Breast epithelium (tissue), 4 donors: ENCODE measurements around the gene WFDC6. TPM values are rescaled to one million over a fixed set of nuclear protein-coding genes. Genes with fewer than 3 reads are reported as not detected.

Experiments used
- DNase-seq, 2 donors: peaks; one replicate each; pipeline ENCODE4 v3.0.0-alpha.2; 2019; ENCODE audit warnings: low spot score in 2 of 2
- H3K27ac ChIP-seq, 2 donors: fragments of 200-600 bp; sonication (generic) in 1 of 2; one replicate each; pipeline ENCODE4 v1.5.1; 2016 to 2019; ENCODE audit warnings: mild to moderate bottlenecking in 1 of 2
- H3K27me3 ChIP-seq, 2 donors: fragments of 200-600 bp; sonication (generic) in 1 of 2; one replicate each; pipeline versions ENCODE4 v1.5.1 to v1.6.0; 2017 to 2019; ENCODE audit warnings: control low read depth in 1 of 2, mild to moderate bottlenecking in 1 of 2
- H3K36me3 ChIP-seq: fragments of 200-600 bp; one replicate; pipeline ENCODE4 v1.5.1; 2019
- H3K4me1 ChIP-seq, 2 donors: fragments of 200-600 bp; sonication (generic); one replicate each; pipeline ENCODE4 v1.5.1; 2016 to 2019; ENCODE audit warnings: control low read depth in 1 of 2
- H3K4me3 ChIP-seq, 3 donors: fragments of 200-600 bp; sonication (generic); 1 replicate in 2 of 3; 2 replicates in 1 of 3; pipeline ENCODE4 v1.5.1; 2016 to 2019; ENCODE audit warnings: mild to moderate bottlenecking in 3 of 3, moderate library complexity in 2 of 3
- H3K9me3 ChIP-seq, 2 donors: fragments of 200-600 bp; sonication (generic) in 1 of 2; one replicate each; pipeline ENCODE4 v1.5.1; 2016 to 2019; ENCODE audit warnings: control low read depth in 1 of 2
- POLR2A ChIP-seq: fragments of 450-650 bp; IDR thresholded peaks from one replicate; pipeline ENCODE4 v1.6.1; 2016; ENCODE audit warnings: antibody characterized with exemption, mild to moderate bottlenecking, moderate library complexity
- POLR2AphosphoS5 ChIP-seq, 3 donors: sonication (generic); formaldehyde crosslinking; IDR thresholded peaks; one replicate each; pipeline ENCODE4 v1.6.1; 2017; ENCODE audit warnings: antibody characterized with exemption in 3 of 3
- intact Hi-C: fragments of 100-400 bp; cut with DNase I; formaldehyde crosslinking; loops from one replicate; pipeline ENCODE4 v1.15.1; 2023; ENCODE audit warnings: low total_unique reads
- total RNA-seq, 3 donors: library from RNA; depleted of rRNA; stranded (reverse); fragments of >200 nt; gene quantifications; one replicate each; pipeline ENCODE4 v1.1.0, GENCODE V29; 2016
- TF ChIP-seq, protein P1 (sequence below), 3 donors: fragments of 450-650 bp; IDR thresholded peaks; one replicate each; pipeline ENCODE4 v1.5.1; 2016 to 2017; ENCODE audit warnings: antibody characterized with exemption in 3 of 3, mild to moderate bottlenecking in 3 of 3, moderate library complexity in 3 of 3

Gene WFDC6
- total RNA-seq, 3 donors from 2014 or later: not detected

DNA sequence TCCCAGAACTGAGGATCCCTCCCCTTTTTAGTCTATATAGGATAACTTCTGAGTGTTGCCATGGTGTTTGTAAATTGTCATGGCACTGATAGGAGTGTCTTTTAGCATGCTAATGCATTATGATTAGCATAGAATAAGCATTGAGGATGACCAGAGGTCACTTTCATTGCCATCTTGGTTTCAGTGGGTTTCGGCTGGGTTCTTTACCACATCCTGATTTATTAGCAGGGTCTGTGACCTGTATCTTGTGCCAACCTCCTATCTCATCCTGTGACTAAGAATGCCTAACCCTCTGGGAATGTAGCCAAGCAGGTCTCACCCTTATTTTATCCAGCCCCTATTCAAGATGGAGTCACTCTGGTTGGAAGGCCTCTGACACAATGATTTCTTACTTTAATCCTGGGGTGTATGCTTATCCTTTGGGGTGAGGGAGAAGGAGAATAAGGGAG, 50.2 kb downstream of the WFDC6 start:
- no peaks in the 10 kb centered on the region for H3K27me3 ChIP-seq
- intact Hi-C loops: no loop called here
- no peaks in the 10 kb centered on the region for H3K36me3 ChIP-seq
- H3K4me1 ChIP-seq: no peaks in the 10 kb centered on the region
- no peak for TF ChIP-seq POLR2AphosphoS5 (IDR thresholded peaks at IDR 0.05)
- no peak for TF ChIP-seq POLR2A
- TF ChIP-seq, protein P1, sequence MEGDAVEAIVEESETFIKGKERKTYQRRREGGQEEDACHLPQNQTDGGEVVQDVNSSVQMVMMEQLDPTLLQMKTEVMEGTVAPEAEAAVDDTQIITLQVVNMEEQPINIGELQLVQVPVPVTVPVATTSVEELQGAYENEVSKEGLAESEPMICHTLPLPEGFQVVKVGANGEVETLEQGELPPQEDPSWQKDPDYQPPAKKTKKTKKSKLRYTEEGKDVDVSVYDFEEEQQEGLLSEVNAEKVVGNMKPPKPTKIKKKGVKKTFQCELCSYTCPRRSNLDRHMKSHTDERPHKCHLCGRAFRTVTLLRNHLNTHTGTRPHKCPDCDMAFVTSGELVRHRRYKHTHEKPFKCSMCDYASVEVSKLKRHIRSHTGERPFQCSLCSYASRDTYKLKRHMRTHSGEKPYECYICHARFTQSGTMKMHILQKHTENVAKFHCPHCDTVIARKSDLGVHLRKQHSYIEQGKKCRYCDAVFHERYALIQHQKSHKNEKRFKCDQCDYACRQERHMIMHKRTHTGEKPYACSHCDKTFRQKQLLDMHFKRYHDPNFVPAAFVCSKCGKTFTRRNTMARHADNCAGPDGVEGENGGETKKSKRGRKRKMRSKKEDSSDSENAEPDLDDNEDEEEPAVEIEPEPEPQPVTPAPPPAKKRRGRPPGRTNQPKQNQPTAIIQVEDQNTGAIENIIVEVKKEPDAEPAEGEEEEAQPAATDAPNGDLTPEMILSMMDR (IDR thresholded peaks at IDR 0.05): no peak
- no peak overlapping the region for H3K4me3 ChIP-seq
- H3K27ac ChIP-seq: no peak overlapping the region
- H3K9me3 ChIP-seq: no peaks in the 10 kb centered on the region
- no peak for DNase-seq

DNA sequence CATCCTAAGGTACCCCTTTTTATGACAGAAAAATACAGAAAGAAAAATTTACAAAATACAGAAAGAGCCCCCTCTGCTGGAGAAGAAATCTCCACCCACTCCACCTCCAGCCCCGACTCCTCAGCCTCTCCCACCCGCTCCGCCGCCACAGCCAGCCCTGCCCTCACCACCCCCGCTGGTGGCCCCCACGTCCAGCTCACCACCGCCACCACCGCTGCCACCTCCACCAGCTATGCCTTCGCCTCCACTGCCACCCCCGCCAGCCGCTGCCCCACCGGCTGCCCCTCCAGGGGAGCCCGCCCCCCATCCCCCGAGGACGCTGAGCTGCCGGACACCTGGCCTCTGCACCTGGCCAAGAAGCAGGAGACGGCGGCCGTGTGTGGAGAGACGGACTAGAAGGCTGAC, 52.0 kb downstream of the WFDC6 start:
- Histone ChIP-seq H3K4me3 (no peak overlapping the region), H3K27me3 (no peaks in the 10 kb centered on the region), H3K4me1 (no peaks in the 10 kb centered on the region), H3K36me3 (no peaks in the 10 kb centered on the region), H3K27ac (no peak overlapping the region), H3K9me3 (no peaks in the 10 kb centered on the region)
- no peak for DNase-seq
- intact Hi-C loops: no loop called here
- no peak for TF ChIP-seq POLR2AphosphoS5 (IDR thresholded peaks at IDR 0.05)
- TF ChIP-seq, protein P1 (IDR thresholded peaks at IDR 0.05): no peak
- TF ChIP-seq POLR2A: no peak

DNA sequence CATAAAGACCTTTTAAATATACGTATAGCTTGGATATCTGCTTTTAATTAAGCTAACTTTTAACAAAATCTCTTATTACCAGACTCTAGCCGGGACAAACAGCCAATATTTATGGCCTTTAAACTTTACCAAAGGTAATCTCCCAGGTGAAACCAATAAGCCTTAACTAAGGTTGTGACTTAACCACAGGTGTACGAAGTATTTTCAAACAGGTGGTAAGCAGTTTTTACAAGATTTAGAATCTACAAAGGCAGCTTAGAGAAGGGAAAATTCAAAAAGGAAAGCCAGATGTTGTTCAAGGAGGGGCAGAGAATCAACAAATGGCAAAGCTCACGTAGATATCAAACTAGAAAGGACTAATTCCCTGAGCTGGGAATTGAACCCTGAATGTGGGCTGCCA, 53.9 kb downstream of the WFDC6 start:
- intact Hi-C loops: no loop called here
- H3K4me3 ChIP-seq: no peak overlapping the region
- DNase-seq: no peak
- no peak overlapping the region for H3K27ac ChIP-seq
- no peaks in the 10 kb centered on the region for H3K9me3 ChIP-seq
- H3K4me1 ChIP-seq: no peaks in the 10 kb centered on the region
- no peaks in the 10 kb centered on the region for H3K36me3 ChIP-seq
- H3K27me3 ChIP-seq: no peaks in the 10 kb centered on the region
- TF ChIP-seq, protein P1 (IDR thresholded peaks at IDR 0.05): no peak
- TF ChIP-seq POLR2A (no peak), POLR2AphosphoS5 (IDR thresholded peaks at IDR 0.05) (no peak)

DNA sequence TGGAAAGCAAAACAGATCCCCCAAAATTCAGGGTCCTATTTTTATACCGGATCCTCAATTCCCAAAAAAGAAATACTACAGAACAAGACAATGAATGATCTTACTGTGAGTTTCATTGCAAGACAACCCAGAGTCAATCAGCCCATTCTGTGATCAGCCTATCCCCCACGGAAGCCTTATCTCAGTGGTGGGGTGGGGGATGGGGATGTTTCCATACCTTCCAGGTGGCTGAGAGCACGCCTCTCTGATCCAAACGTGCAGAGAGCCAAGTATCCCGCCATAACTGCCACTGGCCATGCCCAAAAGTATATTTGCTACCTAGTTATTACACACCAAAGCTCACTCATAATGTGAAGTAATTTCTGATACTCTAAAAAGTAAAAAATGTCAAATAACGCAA, 54.6 kb downstream of the WFDC6 start:
- H3K4me1 ChIP-seq: no peaks in the 10 kb centered on the region
- intact Hi-C loops: no loop called here
- no peak overlapping the region for H3K27ac ChIP-seq
- DNase-seq: no peak
- no peaks in the 10 kb centered on the region for H3K9me3 ChIP-seq
- H3K4me3 ChIP-seq: no peak overlapping the region
- no peaks in the 10 kb centered on the region for H3K27me3 ChIP-seq
- TF ChIP-seq POLR2A (no peak), POLR2AphosphoS5 (IDR thresholded peaks at IDR 0.05) (no peak)
- TF ChIP-seq, protein P1 (IDR thresholded peaks at IDR 0.05): no peak
- H3K36me3 ChIP-seq: no peaks in the 10 kb centered on the region

Other genes with a start within 250 kb of the WFDC6 start
- not detected for gene RBPJL, start 232.6 kb downstream of the WFDC6 start, total RNA-seq
- 1 to 10 TPM in 1 of 3 donors, under 1 TPM in 1, not detected in 1; 0.33 to 1.6 TPM for gene MATN4, start 231.2 kb downstream of the WFDC6 start, total RNA-seq
- 100 to 1,000 TPM in 2 of 3 donors, 10 to 100 TPM in 1; 29.4 to 337 (median 121) TPM for gene SDC4, start 191.1 kb downstream of the WFDC6 start, total RNA-seq
- 10 to 100 TPM; 30.8 to 56.3 (median 47.3) TPM for gene SYS1, start 176.3 kb downstream of the WFDC6 start, total RNA-seq
- gene TP53TG5, start 161.2 kb downstream of the WFDC6 start, total RNA-seq: 1 to 10 TPM in 1 of 3 donors, not detected in 2; 1.3 TPM
- 10 to 100 TPM; 32.2 to 49.2 (median 44.5) TPM for gene DBNDD2, start 131.2 kb downstream of the WFDC6 start, total RNA-seq
- 100 to 1,000 TPM in 1 of 3 donors, 10 to 100 TPM in 2; 74.1 to 103 (median 76.7) TPM for gene PIGT, start 123.3 kb downstream of the WFDC6 start, total RNA-seq
- gene WFDC2, start 69.7 kb downstream of the WFDC6 start, total RNA-seq: 100 to 1,000 TPM in 1 of 3 donors, 10 to 100 TPM in 1, not detected in 1; 43.9 to 106 TPM
- not detected for gene SPINT3, start 23.9 kb downstream of the WFDC6 start, total RNA-seq
- gene EPPIN, start 7.9 kb upstream of the WFDC6 start, total RNA-seq: not detected
- gene WFDC8, start 39.8 kb upstream of the WFDC6 start, total RNA-seq: not detected
- gene WFDC10A, start 90.3 kb upstream of the WFDC6 start, total RNA-seq: not detected
- gene WFDC9, start 91.8 kb upstream of the WFDC6 start, total RNA-seq: not detected
- gene WFDC11, start 130.8 kb upstream of the WFDC6 start, total RNA-seq: not detected
- not detected for gene WFDC13, start 162.6 kb upstream of the WFDC6 start, total RNA-seq
- not detected for gene WFDC10B, start 165.5 kb upstream of the WFDC6 start, total RNA-seq
- gene SPINT4, start 182.9 kb upstream of the WFDC6 start, total RNA-seq: not detected